ENCODE data around the gene S1PR3. TPM values are rescaled to one million over a fixed set of nuclear protein-coding genes. Genes with fewer than 3 reads are reported as not detected.
A peak's percentile ranks its signal among the peaks of the same experiment; 100 is the strongest.

S1PR3 gene
- total RNA-seq, 4 donors from 2014 or later: 2.0 to 13.5 (median 8.3) TPM

GRCh38 chr9:88993871-88994460 is 2.7 kb downstream of the S1PR3 start:
- TF ChIP-seq EP300 (IDR thresholded peaks at IDR 0.05; ENCODE audit: low read depth) (no peak), POLR2A (IDR thresholded peaks at IDR 0.05) (no peak), POLR2AphosphoS5 (IDR thresholded peaks at IDR 0.05) (no peak)
- TF ChIP-seq, protein P1, sequence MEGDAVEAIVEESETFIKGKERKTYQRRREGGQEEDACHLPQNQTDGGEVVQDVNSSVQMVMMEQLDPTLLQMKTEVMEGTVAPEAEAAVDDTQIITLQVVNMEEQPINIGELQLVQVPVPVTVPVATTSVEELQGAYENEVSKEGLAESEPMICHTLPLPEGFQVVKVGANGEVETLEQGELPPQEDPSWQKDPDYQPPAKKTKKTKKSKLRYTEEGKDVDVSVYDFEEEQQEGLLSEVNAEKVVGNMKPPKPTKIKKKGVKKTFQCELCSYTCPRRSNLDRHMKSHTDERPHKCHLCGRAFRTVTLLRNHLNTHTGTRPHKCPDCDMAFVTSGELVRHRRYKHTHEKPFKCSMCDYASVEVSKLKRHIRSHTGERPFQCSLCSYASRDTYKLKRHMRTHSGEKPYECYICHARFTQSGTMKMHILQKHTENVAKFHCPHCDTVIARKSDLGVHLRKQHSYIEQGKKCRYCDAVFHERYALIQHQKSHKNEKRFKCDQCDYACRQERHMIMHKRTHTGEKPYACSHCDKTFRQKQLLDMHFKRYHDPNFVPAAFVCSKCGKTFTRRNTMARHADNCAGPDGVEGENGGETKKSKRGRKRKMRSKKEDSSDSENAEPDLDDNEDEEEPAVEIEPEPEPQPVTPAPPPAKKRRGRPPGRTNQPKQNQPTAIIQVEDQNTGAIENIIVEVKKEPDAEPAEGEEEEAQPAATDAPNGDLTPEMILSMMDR (IDR thresholded peaks at IDR 0.05): no peak
- intact Hi-C loops (cut with DNase I; ENCODE audit: low total_unique reads): no loop called here
- in situ Hi-C loops (cut with MboI; ENCODE audit: low pct_ligation_motif_present in 1 of 4, low pct_unique_long_range_greater_than_20kb in 1 of 4, low sequenced_read_pairs in 3 of 4): loop anchor here in 1 of 4 donors (25.0 kb wide), 1 partner anchor 1307 kb away; no protein-coding TSS in a partner anchor
- H3K4me3 ChIP-seq: peak overlapping the region in 1 of 4 donors; percentile 72
- H3K9me3 ChIP-seq: no peaks in the 10 kb centered on the region
- 91% methylated on average over 14 of the region's 14 CpGs; no CpG with 5 or more reads in 1 of the 2 donors for WGBS, 2 donors (ENCODE audit: low coverage in 1 of 2)
- H3K4me1 ChIP-seq: peaks cover 3 to 50% (median 9%) of the 10 kb centered on the region in 4 donors
- no peaks in the 10 kb centered on the region for H3K36me3 ChIP-seq
- H3K27ac ChIP-seq: peak overlapping the region in 3 of 4 donors; percentile 7 to 48 (median 41)
- peaks cover 35% of the 10 kb centered on the region for H3K27me3 ChIP-seq
- DNase-seq: no peak

DNA sequence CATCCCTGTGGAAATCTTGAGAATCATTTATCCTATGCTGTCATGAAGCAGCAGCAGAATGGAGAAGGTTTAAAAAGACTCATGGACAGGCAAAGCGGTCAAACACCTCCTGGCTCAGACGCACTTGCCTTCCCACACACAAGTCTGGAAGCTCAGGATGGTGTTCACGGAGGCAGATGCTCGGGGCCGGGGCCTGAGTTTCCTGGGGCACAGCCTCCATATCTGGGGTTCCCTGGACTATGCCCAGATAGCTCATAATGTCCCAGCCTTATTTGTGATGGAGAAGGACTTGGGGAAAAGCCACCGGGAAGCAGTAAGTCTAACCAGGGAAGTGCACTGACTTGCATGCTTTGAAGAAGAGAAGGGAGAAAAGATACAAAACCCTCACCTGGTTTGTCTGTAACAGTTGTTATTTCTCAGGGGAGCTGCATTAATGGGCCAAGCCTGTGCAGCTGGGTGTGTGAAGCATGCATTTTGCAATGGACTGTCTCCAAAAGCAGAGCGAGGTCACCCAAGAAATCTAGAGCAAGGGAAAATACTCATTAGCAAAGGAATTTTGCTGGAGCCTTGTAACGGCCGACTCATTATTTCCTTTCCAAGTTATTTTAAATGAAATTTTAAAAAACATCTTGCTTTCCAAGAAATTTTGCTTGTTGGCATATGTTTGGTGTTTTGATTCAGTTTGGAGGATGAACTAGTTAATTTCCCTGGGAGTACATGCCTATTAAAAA is 3.4 kb downstream of the S1PR3 start:
- Histone ChIP-seq H3K27ac (peak overlapping the region in 3 of 4 donors; percentile 7 to 48 (median 41)), H3K36me3 (no peaks in the 10 kb centered on the region), H3K27me3 (peaks cover 35% of the 10 kb centered on the region), H3K4me3 (no peak overlapping the region), H3K9me3 (no peaks in the 10 kb centered on the region), H3K4me1 (peaks cover 3 to 47% (median 10%) of the 10 kb centered on the region in 4 donors)
- TF ChIP-seq POLR2AphosphoS5 (IDR thresholded peaks at IDR 0.05): no peak
- TF ChIP-seq POLR2A (IDR thresholded peaks at IDR 0.05): no peak
- TF ChIP-seq, protein P1 (IDR thresholded peaks at IDR 0.05): no peak
- no peak for DNase-seq
- intact Hi-C loops (cut with DNase I; ENCODE audit: low total_unique reads) (no loop called here), in situ Hi-C loops (cut with MboI; ENCODE audit: low pct_ligation_motif_present in 1 of 4, low pct_unique_long_range_greater_than_20kb in 1 of 4, low sequenced_read_pairs in 3 of 4) (loop anchor here in 1 of 4 donors (25.0 kb wide), 1 partner anchor 1307 kb away; no protein-coding TSS in a partner anchor)
- 59 to 60% methylated on average over 3 to 9 of the region's 9 CpGs for WGBS, 2 donors (ENCODE audit: low coverage in 1 of 2)

DNA sequence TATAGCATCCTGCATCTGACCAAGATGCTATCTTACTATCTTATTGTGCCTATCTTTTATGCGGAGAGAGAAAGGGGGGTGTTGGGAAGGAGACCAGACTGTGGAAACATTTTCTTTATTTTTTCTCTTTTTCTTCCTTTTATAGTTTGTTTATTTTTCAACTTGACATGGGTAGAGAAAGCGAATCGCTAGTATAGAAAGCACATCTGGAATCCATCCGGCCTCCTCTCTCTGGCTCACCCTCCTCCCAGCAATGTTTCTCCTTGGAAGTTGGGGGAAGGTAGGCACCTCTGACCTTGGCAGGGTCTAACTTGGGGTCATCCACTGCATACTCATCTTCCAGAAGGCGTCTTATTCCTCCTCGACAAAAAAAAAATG is 3.9 kb downstream of the S1PR3 start:
- peak overlapping the region in 3 of 4 donors; percentile 7 to 41 (median 21) for H3K27ac ChIP-seq
- peaks cover 3 to 44% (median 10%) of the 10 kb centered on the region in 4 donors for H3K4me1 ChIP-seq
- no peaks in the 10 kb centered on the region for H3K9me3 ChIP-seq
- DNase-seq: no peak
- 73 to 76% methylated on average over 5 to 6 of the region's 6 CpGs for WGBS, 2 donors (ENCODE audit: low coverage in 1 of 2)
- TF ChIP-seq, protein P1 (IDR thresholded peaks at IDR 0.05): no peak
- no peak for TF ChIP-seq EP300 (IDR thresholded peaks at IDR 0.05; ENCODE audit: low read depth)
- TF ChIP-seq POLR2AphosphoS5 (IDR thresholded peaks at IDR 0.05): no peak
- H3K36me3 ChIP-seq: no peaks in the 10 kb centered on the region
- no peak overlapping the region for H3K4me3 ChIP-seq
- intact Hi-C loops (cut with DNase I; ENCODE audit: low total_unique reads) (no loop called here), in situ Hi-C loops (cut with MboI; ENCODE audit: low pct_ligation_motif_present in 1 of 4, low pct_unique_long_range_greater_than_20kb in 1 of 4, low sequenced_read_pairs in 3 of 4) (loop anchor here in 1 of 4 donors (25.0 kb wide), 1 partner anchor 1308 kb away; no protein-coding TSS in a partner anchor)
- peaks cover 32% of the 10 kb centered on the region for H3K27me3 ChIP-seq

- intact Hi-C loops (cut with DNase I; ENCODE audit: low total_unique reads): no loop called here
- peak overlapping the region in 1 of 4 donors; percentile 21 for H3K27ac ChIP-seq
These were observed 4.4 kb downstream of the S1PR3 start for GRCh38 chr9:88995627-88996026.

More at GRCh38 chr9:88995627-88996026, 4.4 kb downstream of the S1PR3 start:
- H3K4me3 ChIP-seq: no peak overlapping the region
- in situ Hi-C loops (cut with MboI; ENCODE audit: low pct_ligation_motif_present in 1 of 4, low pct_unique_long_range_greater_than_20kb in 1 of 4, low sequenced_read_pairs in 3 of 4): loop anchor here in 1 of 4 donors (25.0 kb wide), 1 partner anchor 1308 kb away; no protein-coding TSS in a partner anchor
- TF ChIP-seq POLR2A (IDR thresholded peaks at IDR 0.05) (no peak), POLR2AphosphoS5 (IDR thresholded peaks at IDR 0.05) (no peak), EP300 (IDR thresholded peaks at IDR 0.05; ENCODE audit: low read depth) (no peak)
- TF ChIP-seq, protein P1 (IDR thresholded peaks at IDR 0.05): no peak
- H3K9me3 ChIP-seq: no peaks in the 10 kb centered on the region
- H3K4me1 ChIP-seq: peaks cover 3 to 48% (median 14%) of the 10 kb centered on the region in 4 donors
- no peaks in the 10 kb centered on the region for H3K36me3 ChIP-seq
- peaks cover 28% of the 10 kb centered on the region for H3K27me3 ChIP-seq
- no peak for DNase-seq
- 69% methylated on average over 6 of the region's 6 CpGs; no CpG with 5 or more reads in 1 of the 2 donors for WGBS, 2 donors (ENCODE audit: low coverage in 1 of 2)
